Neutrophil (primary cell): ENCODE data around the gene KPNB1.
A peak's percentile ranks its signal among the peaks of the same experiment; 100 is the strongest.

Experiments used
- H3K27ac ChIP-seq: fragments of 200-600 bp; sonication (generic); 2 replicates; pipeline ENCODE4 v1.5.1; 2016; ENCODE audit warnings: mild to moderate bottlenecking, moderate library complexity
- H3K27me3 ChIP-seq: fragments of 200-600 bp; sonication (generic); 2 replicates; pipeline ENCODE4 v1.6.0; 2016; ENCODE audit warnings: mild to moderate bottlenecking
- H3K36me3 ChIP-seq: fragments of 200-600 bp; sonication (generic); 2 replicates; pipeline ENCODE4 v1.5.1; 2017
- H3K4me1 ChIP-seq, 2 experiments: fragments of 200-600 bp in 1 of 2; sonication (generic) in 1 of 2; 1 replicate in 1 of 2; 2 replicates in 1 of 2; pipeline versions ENCODE4 v1.5.1 to v1.6.1; 2013 to 2016; ENCODE audit warnings: low read depth in 1 of 2, low read length in 1 of 2, mild to moderate bottlenecking in 1 of 2, moderate library complexity in 1 of 2; ENCODE audit not compliant: control insufficient read depth in 1 of 2, insufficient read depth in 1 of 2
- H3K4me3 ChIP-seq, 2 experiments: fragments of 200-600 bp in 1 of 2; sonication (generic) in 1 of 2; 1 replicate in 1 of 2; 2 replicates in 1 of 2; pipeline ENCODE4 v1.5.1; 2013 to 2016; ENCODE audit warnings: low read depth in 1 of 2, low read length in 1 of 2, mild to moderate bottlenecking in 1 of 2, moderate library complexity in 1 of 2
- H3K9me3 ChIP-seq: fragments of 200-600 bp; sonication (generic); 2 replicates; pipeline ENCODE4 v1.5.1; 2016
- TF ChIP-seq, protein P1 (sequence below): fragments of 200-600 bp; sonication (generic); IDR thresholded peaks from 2 replicates; pipeline ENCODE4 v1.5.1; 2016; ENCODE audit warnings: antibody characterized with exemption

KPNB1 gene

DNA sequence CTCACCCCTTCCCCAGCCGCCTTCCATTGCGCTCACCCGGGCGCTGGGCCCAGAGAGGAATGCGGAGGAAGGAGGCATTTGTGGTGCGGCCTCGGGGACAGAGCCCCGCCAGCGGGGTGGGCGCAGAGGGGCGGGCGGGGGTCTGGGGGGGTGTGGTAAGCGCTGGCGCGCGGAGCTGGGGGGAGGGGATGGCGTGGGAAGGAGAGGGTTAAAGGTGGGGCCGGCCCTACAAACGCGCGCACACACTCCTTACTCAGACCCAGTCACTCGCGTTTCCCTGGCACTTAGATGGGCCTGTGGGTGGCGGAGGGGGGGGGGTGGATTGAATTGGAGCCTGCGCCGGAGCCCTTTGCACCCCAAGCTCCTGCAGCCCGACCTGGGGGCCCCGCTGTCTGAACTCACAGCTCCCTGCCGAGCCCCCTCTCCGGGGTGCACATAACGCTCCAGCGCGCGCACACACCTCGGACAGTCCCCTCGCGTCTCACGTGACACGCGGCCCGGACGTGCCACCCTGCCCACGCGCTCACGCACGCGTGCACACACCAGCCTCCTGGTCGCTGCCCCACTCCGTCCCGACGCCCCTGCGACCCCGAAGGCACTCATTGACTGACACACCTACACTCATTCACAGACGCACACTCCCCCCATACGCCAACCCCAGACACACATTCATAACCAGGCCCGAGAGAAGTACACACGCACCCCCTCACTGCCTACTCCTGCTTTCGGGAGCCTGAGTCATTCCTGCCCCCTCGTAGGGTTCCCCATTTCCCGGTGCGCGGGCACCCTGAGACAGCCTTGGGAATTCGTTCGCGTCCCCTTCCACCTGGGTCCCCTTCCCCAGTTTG lies 45.1 kb downstream of the KPNB1 start:
- TF ChIP-seq, protein P1, sequence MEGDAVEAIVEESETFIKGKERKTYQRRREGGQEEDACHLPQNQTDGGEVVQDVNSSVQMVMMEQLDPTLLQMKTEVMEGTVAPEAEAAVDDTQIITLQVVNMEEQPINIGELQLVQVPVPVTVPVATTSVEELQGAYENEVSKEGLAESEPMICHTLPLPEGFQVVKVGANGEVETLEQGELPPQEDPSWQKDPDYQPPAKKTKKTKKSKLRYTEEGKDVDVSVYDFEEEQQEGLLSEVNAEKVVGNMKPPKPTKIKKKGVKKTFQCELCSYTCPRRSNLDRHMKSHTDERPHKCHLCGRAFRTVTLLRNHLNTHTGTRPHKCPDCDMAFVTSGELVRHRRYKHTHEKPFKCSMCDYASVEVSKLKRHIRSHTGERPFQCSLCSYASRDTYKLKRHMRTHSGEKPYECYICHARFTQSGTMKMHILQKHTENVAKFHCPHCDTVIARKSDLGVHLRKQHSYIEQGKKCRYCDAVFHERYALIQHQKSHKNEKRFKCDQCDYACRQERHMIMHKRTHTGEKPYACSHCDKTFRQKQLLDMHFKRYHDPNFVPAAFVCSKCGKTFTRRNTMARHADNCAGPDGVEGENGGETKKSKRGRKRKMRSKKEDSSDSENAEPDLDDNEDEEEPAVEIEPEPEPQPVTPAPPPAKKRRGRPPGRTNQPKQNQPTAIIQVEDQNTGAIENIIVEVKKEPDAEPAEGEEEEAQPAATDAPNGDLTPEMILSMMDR = peak; percentile 2
- H3K27ac ChIP-seq = peak overlapping the region; percentile 90
- peaks cover 5% of the 10 kb centered on the region for H3K27me3 ChIP-seq
- peaks cover 46 to 49% of the 10 kb centered on the region in 2 experiments for H3K4me1 ChIP-seq
- no peaks in the 10 kb centered on the region for H3K9me3 ChIP-seq
- H3K4me3 ChIP-seq = peak overlapping the region; percentile 80 to 91
- peaks cover 29% of the 10 kb centered on the region for H3K36me3 ChIP-seq

DNA sequence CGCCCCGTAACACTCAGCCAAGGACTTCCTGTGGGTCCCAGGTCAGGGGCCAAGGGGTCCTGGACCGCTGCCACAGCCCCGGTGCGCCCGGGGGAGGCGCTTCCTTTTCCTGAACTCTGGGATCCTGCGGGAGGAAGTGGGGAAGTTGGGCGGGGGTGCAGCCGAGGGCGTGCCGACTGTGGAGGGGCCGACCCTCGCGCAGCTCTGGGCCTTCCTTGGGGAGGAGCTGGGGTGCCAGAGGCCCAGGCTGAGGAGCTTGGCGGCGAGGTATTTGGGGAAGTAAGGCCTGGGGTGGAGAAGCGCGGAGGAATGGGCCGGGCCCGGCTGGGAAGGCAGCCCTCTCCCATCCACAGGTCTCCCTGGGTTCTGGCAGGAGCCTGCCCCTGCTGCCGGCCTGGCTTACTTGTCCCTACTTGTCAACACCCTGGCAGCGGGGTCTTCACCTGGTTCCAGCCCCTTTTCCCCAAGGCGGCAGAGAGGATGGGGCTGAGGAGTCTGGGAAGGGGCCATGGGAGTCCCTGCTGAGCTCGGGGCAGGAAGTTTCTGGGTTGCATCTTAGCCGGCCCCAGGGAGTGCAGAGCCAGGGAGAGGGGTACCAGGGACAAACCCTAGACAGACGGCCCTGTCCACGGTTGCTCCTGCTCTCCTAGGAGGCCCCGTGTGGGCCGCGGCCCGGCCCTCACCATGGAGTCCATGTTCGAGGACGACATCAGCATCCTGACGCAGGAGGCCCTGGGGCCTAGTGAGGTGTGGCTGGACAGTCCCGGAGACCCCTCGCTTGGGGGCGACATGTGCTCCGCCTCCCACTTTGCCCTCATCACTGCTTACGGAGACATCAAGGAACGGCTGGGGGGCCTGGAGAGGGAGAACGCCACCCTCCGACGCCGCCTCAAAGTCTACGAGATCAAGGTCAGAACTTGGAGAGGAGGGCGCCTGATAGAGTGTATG lies 46.0 kb downstream of the KPNB1 start:
- Histone ChIP-seq H3K27me3 (peaks cover 5% of the 10 kb centered on the region), H3K36me3 (peaks cover 33% of the 10 kb centered on the region), H3K9me3 (no peaks in the 10 kb centered on the region), H3K4me1 (peaks cover 46 to 49% of the 10 kb centered on the region in 2 experiments), H3K4me3 (peak overlapping the region; percentile 80 to 91), H3K27ac (peak overlapping the region; percentile 90)
- TF ChIP-seq, protein P1 = no peak

DNA sequence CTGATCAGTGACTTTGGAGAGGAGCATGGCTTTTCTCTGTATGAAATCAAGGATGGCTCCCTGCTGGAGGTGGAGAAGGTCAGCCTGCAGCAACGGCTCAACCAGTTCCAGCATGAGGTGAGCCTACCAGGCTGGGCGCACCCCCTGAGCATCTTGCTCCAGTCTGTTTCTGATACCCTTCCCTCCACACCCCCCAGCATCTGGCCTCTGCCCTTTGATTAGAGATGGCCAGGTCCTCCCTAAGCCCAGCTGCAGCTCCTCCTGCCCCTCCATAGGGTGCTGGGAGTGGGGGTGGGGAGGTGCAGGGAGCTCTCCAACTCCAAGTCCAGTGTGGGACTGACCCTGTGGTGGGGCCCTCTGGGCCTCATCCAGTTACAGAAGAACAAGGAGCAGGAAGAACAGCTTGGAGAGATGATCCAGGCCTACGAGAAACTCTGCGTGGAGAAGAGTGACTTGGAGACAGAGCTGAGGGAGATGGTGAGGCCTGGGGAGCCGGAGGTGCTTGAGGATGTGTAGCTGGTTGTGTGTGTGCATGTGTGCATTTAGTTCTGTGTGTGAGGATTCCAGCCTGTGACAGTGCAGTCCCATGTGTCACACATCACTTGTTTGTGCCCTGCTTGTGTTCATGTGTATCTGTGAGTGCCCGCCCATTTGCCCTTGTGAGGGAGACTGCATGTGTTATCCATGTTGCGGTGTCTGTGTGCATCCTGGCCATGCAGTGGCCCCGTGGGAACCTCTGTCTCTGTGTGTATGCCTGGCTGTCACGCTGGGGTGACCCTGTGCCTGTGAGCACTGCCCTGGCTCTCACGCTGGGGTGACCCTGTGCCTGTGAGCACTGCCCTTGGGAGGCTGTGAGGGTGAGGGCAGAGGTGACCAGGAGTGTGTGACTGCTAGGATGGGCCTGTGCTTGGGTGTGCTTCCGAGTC lies 47.3 kb downstream of the KPNB1 start:
- H3K27ac ChIP-seq = peak overlapping the region; percentile 13
- H3K9me3 ChIP-seq = no peaks in the 10 kb centered on the region
- H3K4me3 ChIP-seq = no peak overlapping the region
- peaks cover 35 to 38% of the 10 kb centered on the region in 2 experiments for H3K4me1 ChIP-seq
- peaks cover 5% of the 10 kb centered on the region for H3K27me3 ChIP-seq
- TF ChIP-seq, protein P1 = no peak
- peaks cover 44% of the 10 kb centered on the region for H3K36me3 ChIP-seq

DNA sequence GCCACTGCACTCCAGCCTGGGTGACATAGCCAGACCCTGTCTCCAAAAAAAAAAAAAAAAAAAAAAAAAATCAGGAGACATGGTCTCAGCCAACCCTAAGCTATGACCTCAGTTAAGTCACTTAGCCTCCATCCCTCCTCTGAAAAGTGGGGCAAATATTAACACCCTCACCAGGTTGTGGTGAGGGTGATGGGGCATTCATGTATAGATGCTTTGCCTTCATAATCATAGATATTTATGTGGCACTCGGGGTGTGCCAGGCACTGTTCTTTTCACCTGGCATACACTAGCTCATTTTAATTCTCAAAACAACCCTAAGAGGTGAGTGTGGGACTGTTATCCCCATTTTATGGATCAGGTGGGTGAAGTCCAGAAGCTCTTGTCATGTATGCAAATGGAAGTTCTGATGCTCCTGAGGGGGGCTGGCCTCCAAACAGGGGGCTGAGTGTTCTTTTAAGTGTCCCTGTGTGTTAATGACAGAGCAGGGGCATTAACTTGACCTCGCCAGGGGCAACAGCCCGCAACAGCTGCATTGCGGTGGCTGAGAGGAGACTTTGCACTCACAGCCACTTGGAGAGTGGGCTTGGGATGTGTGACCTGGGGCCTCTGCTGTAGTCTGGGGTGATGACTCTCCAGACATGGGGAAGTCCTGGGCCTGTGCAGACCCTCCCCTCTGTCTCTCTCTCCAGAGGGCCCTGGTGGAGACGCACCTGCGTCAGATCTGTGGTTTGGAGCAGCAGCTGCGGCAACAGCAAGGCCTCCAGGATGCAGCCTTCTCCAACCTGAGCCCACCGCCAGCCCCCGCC lies 48.4 kb downstream of the KPNB1 start:
- no peaks in the 10 kb centered on the region for H3K9me3 ChIP-seq
- TF ChIP-seq, protein P1 = no peak
- peaks cover 30 to 34% of the 10 kb centered on the region in 2 experiments for H3K4me1 ChIP-seq
- no peaks in the 10 kb centered on the region for H3K27me3 ChIP-seq
- H3K36me3 ChIP-seq = peaks cover 44% of the 10 kb centered on the region
- no peak overlapping the region for H3K27ac ChIP-seq
- no peak overlapping the region for H3K4me3 ChIP-seq
